HepG2 (cell line): ENCODE results near the gene ENTPD2. TPM values are rescaled to one million over a fixed set of nuclear protein-coding genes. Genes with fewer than 3 reads are reported as not detected.

ENCODE experiments used
- ATF7-NPFF ChIP-seq: sonication (generic); formaldehyde crosslinking; IDR thresholded peaks from 2 replicates; pipeline ENCODE4 v1.8.1; 2023; ENCODE audit warnings: mild to moderate bottlenecking, low read depth, missing genetic modification reagents, moderate library complexity
- DMAP1 ChIP-seq: IDR thresholded peaks from 2 replicates; pipeline ENCODE4 v1.6.1; 2016
- DZIP1 ChIP-seq: sonication (generic); formaldehyde crosslinking; IDR thresholded peaks from 2 replicates; pipeline ENCODE4 v1.5.0; 2020; ENCODE audit warnings: mild to moderate bottlenecking, missing genetic modification reagents
- NFE2L1 ChIP-seq: sonication (generic); formaldehyde crosslinking; IDR thresholded peaks from 2 replicates; pipeline ENCODE4 v1.4.0; 2020; ENCODE audit warnings: missing genetic modification reagents, mild to moderate bottlenecking, borderline replicate concordance
- NFYB ChIP-seq: sonication (generic); formaldehyde crosslinking; IDR thresholded peaks from 2 replicates; pipeline ENCODE4 v1.4.0; 2020; ENCODE audit warnings: missing genetic modification reagents
- NR1H2 ChIP-seq: sonication (generic); formaldehyde crosslinking; IDR thresholded peaks from 2 replicates; pipeline ENCODE4 v1.8.1; 2022; ENCODE audit warnings: low read depth, missing genetic modification reagents, borderline replicate concordance
- RBFOX2 ChIP-seq: fragments of 200-400 bp; formaldehyde crosslinking; IDR thresholded peaks from 2 replicates; pipeline ENCODE4 v1.6.1; 2017; ENCODE audit warnings: low read depth, mild to moderate bottlenecking, low read length
- SCMH1 ChIP-seq: sonication (generic); formaldehyde crosslinking; IDR thresholded peaks from 2 replicates; pipeline ENCODE4 v1.9.0; 2021; ENCODE audit warnings: missing genetic modification reagents, mild to moderate bottlenecking, borderline replicate concordance
- TRIM24 ChIP-seq: sonication (generic); formaldehyde crosslinking; IDR thresholded peaks from 2 replicates; pipeline ENCODE4 v1.8.0; 2022; ENCODE audit warnings: mild to moderate bottlenecking, missing genetic modification reagents
- ZNF251 ChIP-seq: sonication (generic); formaldehyde crosslinking; IDR thresholded peaks from 2 replicates; pipeline ENCODE4 v1.9.0; 2021; ENCODE audit warnings: mild to moderate bottlenecking, missing genetic modification reagents
- ZNF333 ChIP-seq: sonication (generic); formaldehyde crosslinking; IDR thresholded peaks from 2 replicates; pipeline ENCODE4 v1.4.0; 2020; ENCODE audit warnings: mild to moderate bottlenecking, missing genetic modification reagents, borderline replicate concordance
- ZNF546 ChIP-seq: sonication (generic); formaldehyde crosslinking; conservative IDR thresholded peaks from 2 replicates; pipeline ENCODE4 v1.8.1; 2023; ENCODE audit warnings: mild to moderate bottlenecking, missing genetic modification reagents
- ZNF878 ChIP-seq: sonication (generic); formaldehyde crosslinking; IDR thresholded peaks from 2 replicates; pipeline ENCODE4 v1.8.1; 2023; ENCODE audit warnings: mild to moderate bottlenecking, missing genetic modification reagents, moderate library complexity
- ZXDC ChIP-seq: sonication (generic); formaldehyde crosslinking; IDR thresholded peaks from 2 replicates; pipeline ENCODE4 v1.5.0; 2020; ENCODE audit warnings: mild to moderate bottlenecking, missing genetic modification reagents
- polyA plus RNA-seq, 8 experiments: library from polyadenylated mRNA; depleted of rRNA in 3 of 8; stranded (reverse) in 7 of 8; unstranded in 1 of 8; fragments of >200 nt; fragmentation: Illumina TruSeq in 4 of 8; extraction: Trizol in 4 of 8; gene quantifications; 2 replicates each; pipeline versions ENCODE4 v1.2.1 to v1.2.3, GENCODE V29; 2011 to 2016; ENCODE audit warnings: low read depth in 4 of 8, missing spikeins in 1 of 8, mixed read lengths in 1 of 8; ENCODE audit not compliant: insufficient read depth in 1 of 8
- total RNA-seq, 5 experiments: library from RNA; depleted of rRNA; stranded (reverse); fragments of >200 nt; fragmentation: Illumina TruSeq; extraction: Trizol; gene quantifications; 2 replicates each; pipeline ENCODE4 v1.2.3, GENCODE V29; 2016; ENCODE audit warnings: low read depth in 1 of 5
- TF ChIP-seq, protein P1 (sequence below): sonication (generic); formaldehyde crosslinking; IDR thresholded peaks from 2 replicates; pipeline ENCODE4 v1.4.0; 2020; ENCODE audit warnings: missing genetic modification reagents
- TF ChIP-seq, protein P2 (sequence below): sonication (generic); formaldehyde crosslinking; IDR thresholded peaks from 2 replicates; pipeline ENCODE4 v1.4.0; 2020; ENCODE audit warnings: mild to moderate bottlenecking, missing genetic modification reagents

Gene ENTPD2
- total and polyA plus RNA-seq, 2 of the 13 experiments (the other 11 are each of a cell fraction or from before 2014, with no cell fraction given): 0.95 to 3.2 TPM

- TF ChIP-seq, protein P1, sequence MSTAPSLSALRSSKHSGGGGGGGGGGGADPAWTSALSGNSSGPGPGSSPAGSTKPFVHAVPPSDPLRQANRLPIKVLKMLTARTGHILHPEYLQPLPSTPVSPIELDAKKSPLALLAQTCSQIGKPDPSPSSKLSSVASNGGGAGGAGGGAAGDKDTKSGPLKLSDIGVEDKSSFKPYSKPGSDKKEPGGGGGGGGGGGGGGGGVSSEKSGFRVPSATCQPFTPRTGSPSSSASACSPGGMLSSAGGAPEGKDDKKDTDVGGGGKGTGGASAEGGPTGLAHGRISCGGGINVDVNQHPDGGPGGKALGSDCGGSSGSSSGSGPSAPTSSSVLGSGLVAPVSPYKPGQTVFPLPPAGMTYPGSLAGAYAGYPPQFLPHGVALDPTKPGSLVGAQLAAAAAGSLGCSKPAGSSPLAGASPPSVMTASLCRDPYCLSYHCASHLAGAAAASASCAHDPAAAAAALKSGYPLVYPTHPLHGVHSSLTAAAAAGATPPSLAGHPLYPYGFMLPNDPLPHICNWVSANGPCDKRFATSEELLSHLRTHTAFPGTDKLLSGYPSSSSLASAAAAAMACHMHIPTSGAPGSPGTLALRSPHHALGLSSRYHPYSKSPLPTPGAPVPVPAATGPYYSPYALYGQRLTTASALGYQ (CRISPR knock-in tag): peak; percentile 41; the same call in 1 of the 2 replicates
- no peak for TF ChIP-seq TRIM24 (CRISPR knock-in tag)
- no peak for TF ChIP-seq ZNF546 (CRISPR knock-in tag)
- TF ChIP-seq DMAP1: no peak; the same call in 1 of the 2 replicates
- peak; percentile 80 for TF ChIP-seq RBFOX2
- TF ChIP-seq NFYB (CRISPR knock-in tag): no peak
- TF ChIP-seq, protein P2, sequence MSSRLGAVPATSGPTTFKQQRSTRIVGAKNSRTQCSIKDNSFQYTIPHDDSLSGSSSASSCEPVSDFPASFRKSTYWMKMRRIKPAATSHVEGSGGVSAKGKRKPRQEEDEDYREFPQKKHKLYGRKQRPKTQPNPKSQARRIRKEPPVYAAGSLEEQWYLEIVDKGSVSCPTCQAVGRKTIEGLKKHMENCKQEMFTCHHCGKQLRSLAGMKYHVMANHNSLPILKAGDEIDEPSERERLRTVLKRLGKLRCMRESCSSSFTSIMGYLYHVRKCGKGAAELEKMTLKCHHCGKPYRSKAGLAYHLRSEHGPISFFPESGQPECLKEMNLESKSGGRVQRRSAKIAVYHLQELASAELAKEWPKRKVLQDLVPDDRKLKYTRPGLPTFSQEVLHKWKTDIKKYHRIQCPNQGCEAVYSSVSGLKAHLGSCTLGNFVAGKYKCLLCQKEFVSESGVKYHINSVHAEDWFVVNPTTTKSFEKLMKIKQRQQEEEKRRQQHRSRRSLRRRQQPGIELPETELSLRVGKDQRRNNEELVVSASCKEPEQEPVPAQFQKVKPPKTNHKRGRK (CRISPR knock-in tag): no peak
- no peak; the same call in 1 of the 2 replicates for TF ChIP-seq ZNF333
- TF ChIP-seq ZNF251 (CRISPR knock-in tag): peak; percentile 24; the same call in 1 of the 2 replicates
- TF ChIP-seq ATF7-NPFF (CRISPR knock-in tag): peak; percentile 52
- no peak for TF ChIP-seq ZXDC
- TF ChIP-seq SCMH1 (CRISPR knock-in tag): no peak
- TF ChIP-seq NFE2L1: no peak
- no peak for TF ChIP-seq ZNF878 (CRISPR knock-in tag)
- TF ChIP-seq NR1H2 (CRISPR knock-in tag): no peak
- TF ChIP-seq DZIP1 (CRISPR knock-in tag): no peak
Measured at GRCh38 chr9:137053944-137054931, at the start of gene ENTPD2 (continued).
